GM23248 (cell line): ENCODE results near the gene DCLK2.

Experiments used
- EZH2 ChIP-seq: fragments of 200-600 bp; sonication (generic); IDR thresholded peaks from 2 replicates; pipeline ENCODE4 v1.6.1; 2018; ENCODE audit warnings: antibody characterized with exemption, mild to moderate bottlenecking; ENCODE audit not compliant: insufficient read depth, poor library complexity, severe bottlenecking
- EZH2phosphoT487 ChIP-seq: fragments of 200-600 bp; sonication (generic); IDR thresholded peaks from 2 replicates; pipeline ENCODE4 v1.6.1; 2018; ENCODE audit warnings: antibody characterized with exemption, moderate library complexity, mild to moderate bottlenecking, low read depth; ENCODE audit not compliant: insufficient read depth

- no peak for TF ChIP-seq EZH2
- TF ChIP-seq EZH2phosphoT487: no peak
Observed at GRCh38 chr4:150127757-150128156, 49.5 kb downstream of the DCLK2 start.
